Measurements from ENCODE around the gene SNRNP35.

GRCh38 chr12:123427036-123427769, 30.7 kb upstream of the SNRNP35 start:
- TF ChIP-seq JUN (IDR thresholded peaks at IDR 0.05; ENCODE audit: low read depth, low read length), result no peak
- no peak for TF ChIP-seq CTCF (IDR thresholded peaks at IDR 0.05; ENCODE audit: control extremely low read depth in 1 of 3, insufficient read depth in 1 of 3, low read depth in 1 of 3, low read length in 3 of 3)
- TF ChIP-seq EZH2 (IDR thresholded peaks at IDR 0.05; ENCODE audit: low read depth, low read length, severe bottlenecking), result no peak
- no peak for TF ChIP-seq KDM5A (IDR thresholded peaks at IDR 0.05; ENCODE audit: low read length)
- no peak for TF ChIP-seq CHD2 (IDR thresholded peaks at IDR 0.05; ENCODE audit: low read length)
- TF ChIP-seq EP300 (IDR thresholded peaks at IDR 0.05; ENCODE audit: borderline replicate concordance in 1 of 2, low read depth in 2 of 2, low read length in 2 of 2), result no peak
- TF ChIP-seq HDAC2 (IDR thresholded peaks at IDR 0.05; ENCODE audit: borderline replicate concordance in 1 of 2, low read depth in 2 of 2, low read length in 2 of 2), result no peak
- no peak for TF ChIP-seq SP2 (IDR thresholded peaks at IDR 0.05; ENCODE audit: low read length)
- TF ChIP-seq TAF1 (IDR thresholded peaks at IDR 0.05; ENCODE audit: low read depth, low read length), result no peak
- no peak for TF ChIP-seq POLR2A (IDR thresholded peaks at IDR 0.05; ENCODE audit: control extremely low read depth in 1 of 2, low read depth in 2 of 2, low read length in 2 of 2)
- TF ChIP-seq TEAD4 (IDR thresholded peaks at IDR 0.05; ENCODE audit: low read depth, low read length), result no peak
- no peak for TF ChIP-seq HDAC6 (IDR thresholded peaks at IDR 0.05; ENCODE audit: low read depth, low read length)

Data from H1 (cell line).